ENCODE results near the gene MKRN2.
"Not testable (repeated sequence)": the region's sequence is repeated elsewhere in the genome, so short reads cannot be mapped to it uniquely, and the experiment has no call there.

The MKRN2 gene

GRCh38 chr3:12629560-12629959 lies 72.7 kb downstream of the MKRN2 start:
- DNase-seq, result peak; percentile 9
- H3K36me3 ChIP-seq, result no peaks in the 10 kb centered on the region
- TF ChIP-seq, protein P1, sequence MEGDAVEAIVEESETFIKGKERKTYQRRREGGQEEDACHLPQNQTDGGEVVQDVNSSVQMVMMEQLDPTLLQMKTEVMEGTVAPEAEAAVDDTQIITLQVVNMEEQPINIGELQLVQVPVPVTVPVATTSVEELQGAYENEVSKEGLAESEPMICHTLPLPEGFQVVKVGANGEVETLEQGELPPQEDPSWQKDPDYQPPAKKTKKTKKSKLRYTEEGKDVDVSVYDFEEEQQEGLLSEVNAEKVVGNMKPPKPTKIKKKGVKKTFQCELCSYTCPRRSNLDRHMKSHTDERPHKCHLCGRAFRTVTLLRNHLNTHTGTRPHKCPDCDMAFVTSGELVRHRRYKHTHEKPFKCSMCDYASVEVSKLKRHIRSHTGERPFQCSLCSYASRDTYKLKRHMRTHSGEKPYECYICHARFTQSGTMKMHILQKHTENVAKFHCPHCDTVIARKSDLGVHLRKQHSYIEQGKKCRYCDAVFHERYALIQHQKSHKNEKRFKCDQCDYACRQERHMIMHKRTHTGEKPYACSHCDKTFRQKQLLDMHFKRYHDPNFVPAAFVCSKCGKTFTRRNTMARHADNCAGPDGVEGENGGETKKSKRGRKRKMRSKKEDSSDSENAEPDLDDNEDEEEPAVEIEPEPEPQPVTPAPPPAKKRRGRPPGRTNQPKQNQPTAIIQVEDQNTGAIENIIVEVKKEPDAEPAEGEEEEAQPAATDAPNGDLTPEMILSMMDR (IDR thresholded peaks at IDR 0.05; ENCODE audit: low read depth, low read length), result no peak
- no peaks in the 10 kb centered on the region for H3K9me3 ChIP-seq
- H3K27me3 ChIP-seq, result no peaks in the 10 kb centered on the region
- H3K4me3 ChIP-seq (ENCODE audit: low read depth, low read length), result no peak overlapping the region
- 0 out of 2 replicates have a peak, but pooled peaks cover 2% of the 10 kb centered on the region for H3K4me1 ChIP-seq

GRCh38 chr3:12630292-12630691 lies 73.4 kb downstream of the MKRN2 start:
- no peaks in the 10 kb centered on the region for H3K36me3 ChIP-seq
- H3K27me3 ChIP-seq, result no peaks in the 10 kb centered on the region
- DNase-seq, result no peak
- 0 out of 2 replicates have a peak, but pooled peaks cover 2% of the 10 kb centered on the region for H3K4me1 ChIP-seq
- no peak overlapping the region for H3K4me3 ChIP-seq (ENCODE audit: low read depth, low read length)
- TF ChIP-seq, protein P1 (IDR thresholded peaks at IDR 0.05; ENCODE audit: low read depth, low read length), result no peak
- H3K9me3 ChIP-seq, result no peaks in the 10 kb centered on the region

GRCh38 chr3:12630843-12631242 lies 74.0 kb downstream of the MKRN2 start:
- not testable (repeated sequence) for H3K9me3 ChIP-seq; DNase-seq; H3K4me3 ChIP-seq (ENCODE audit: low read depth, low read length); H3K27me3 ChIP-seq; H3K36me3 ChIP-seq; H3K4me1 ChIP-seq

GRCh38 chr3:12632523-12632922 lies 75.6 kb downstream of the MKRN2 start:
- no peak for DNase-seq
- 0 out of 2 replicates have a peak, but pooled peaks cover 2% of the 10 kb centered on the region for H3K4me1 ChIP-seq
- TF ChIP-seq, protein P1 (IDR thresholded peaks at IDR 0.05; ENCODE audit: low read depth, low read length), result no peak
- H3K27me3 ChIP-seq, result no peaks in the 10 kb centered on the region
- no peak overlapping the region for H3K4me3 ChIP-seq (ENCODE audit: low read depth, low read length)
- H3K36me3 ChIP-seq, result no peaks in the 10 kb centered on the region
- H3K9me3 ChIP-seq, result no peaks in the 10 kb centered on the region

DNA sequence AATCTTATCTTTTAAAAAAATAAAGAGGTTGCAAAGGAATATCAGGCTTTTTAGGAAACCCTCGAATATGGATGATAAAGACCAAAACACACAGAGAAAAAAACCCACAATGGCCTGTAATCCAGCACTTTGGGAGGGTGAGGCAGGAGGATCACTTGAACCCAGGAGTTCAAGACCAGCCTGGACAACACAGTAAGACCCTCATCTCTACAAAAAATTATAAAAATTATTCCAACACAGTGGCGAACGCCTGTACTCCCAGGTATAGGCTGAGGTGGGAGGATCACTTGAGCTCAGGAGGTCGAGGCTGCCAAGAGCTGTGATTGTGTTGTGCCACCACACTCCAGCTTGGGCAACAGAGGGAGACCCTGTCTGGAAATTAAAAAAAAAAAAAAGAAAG lies 76.2 kb downstream of the MKRN2 start:
- no peak overlapping the region for H3K4me3 ChIP-seq (ENCODE audit: low read depth, low read length)
- 0 out of 2 replicates have a peak, but pooled peaks cover 2% of the 10 kb centered on the region for H3K4me1 ChIP-seq
- no peaks in the 10 kb centered on the region for H3K36me3 ChIP-seq
- TF ChIP-seq, protein P1 (IDR thresholded peaks at IDR 0.05; ENCODE audit: low read depth, low read length), result no peak
- H3K9me3 ChIP-seq, result no peaks in the 10 kb centered on the region
- H3K27me3 ChIP-seq, result no peaks in the 10 kb centered on the region
- no peak for DNase-seq
